Hepatocyte (in vitro differentiated cells): ENCODE data around the gene PTPN14. TPM values are rescaled to one million over a fixed set of nuclear protein-coding genes. Genes with fewer than 3 reads are reported as not detected.

ENCODE experiments used
- DNase-seq: peaks from one replicate; pipeline ENCODE4 v3.0.0-alpha.2; 2016; ENCODE audit warnings: low spot score
- H2AFZ ChIP-seq: fragments of 200-600 bp; sonication (generic); 2 replicates; pipeline ENCODE4 v1.6.0; 2016; ENCODE audit warnings: antibody characterized with exemption, mild to moderate bottlenecking
- H3K27ac ChIP-seq: fragments of 200-600 bp; sonication (generic); 2 replicates; pipeline ENCODE4 v1.5.1; 2016; ENCODE audit warnings: mild to moderate bottlenecking
- H3K27me3 ChIP-seq: fragments of 200-600 bp; sonication (generic); 2 replicates; pipeline ENCODE4 v1.6.1; 2016
- H3K36me3 ChIP-seq: fragments of 200-600 bp; sonication (generic); replicated peaks from 2 replicates; pipeline ENCODE4 v1.5.1; 2016; ENCODE audit warnings: low read depth; ENCODE audit not compliant: insufficient read depth
- H3K4me1 ChIP-seq: fragments of 200-600 bp; sonication (generic); 2 replicates; pipeline ENCODE4 v1.5.1; 2016; ENCODE audit warnings: mild to moderate bottlenecking, moderate library complexity; ENCODE audit not compliant: insufficient read depth
- H3K4me2 ChIP-seq: fragments of 200-600 bp; sonication (generic); 2 replicates; pipeline ENCODE4 v1.6.0; 2016
- H3K4me3 ChIP-seq: fragments of 200-600 bp; sonication (generic); 2 replicates; pipeline ENCODE4 v1.5.1; 2016; ENCODE audit warnings: mild to moderate bottlenecking
- H3K79me2 ChIP-seq: fragments of 200-600 bp; sonication (generic); 2 replicates; pipeline ENCODE4 v1.6.0; 2017; ENCODE audit warnings: mild to moderate bottlenecking
- H3K9me2 ChIP-seq: fragments of 200-600 bp; sonication (generic); replicated peaks from 2 replicates; pipeline ENCODE4 v1.6.0; 2017; ENCODE audit warnings: mild to moderate bottlenecking; ENCODE audit not compliant: insufficient read depth
- H3K9me3 ChIP-seq: fragments of 200-600 bp; sonication (generic); 2 replicates; pipeline ENCODE4 v1.5.1; 2016; ENCODE audit warnings: low read depth, mild to moderate bottlenecking
- H4K20me1 ChIP-seq: fragments of 200-600 bp; sonication (generic); 2 replicates; pipeline ENCODE4 v1.6.0; 2016; ENCODE audit warnings: mild to moderate bottlenecking; ENCODE audit not compliant: insufficient read depth, poor library complexity, severe bottlenecking
- CTCF ChIP-seq: fragments of 200-600 bp; sonication (generic); IDR thresholded peaks from 2 replicates; pipeline ENCODE4 v1.5.1; 2016; ENCODE audit warnings: antibody characterized with exemption, mild to moderate bottlenecking; ENCODE audit not compliant: poor library complexity
- EZH2 ChIP-seq: fragments of 200-600 bp; sonication (generic); IDR thresholded peaks from 2 replicates; pipeline ENCODE4 v1.6.1; 2016; ENCODE audit warnings: antibody characterized with exemption, mild to moderate bottlenecking, borderline replicate concordance
- EZH2phosphoT487 ChIP-seq: fragments of 200-600 bp; sonication (generic); IDR thresholded peaks from one replicate; pipeline ENCODE4 v1.6.1; 2018; ENCODE audit warnings: antibody characterized with exemption, mild to moderate bottlenecking, low read depth, moderate library complexity; ENCODE audit not compliant: unreplicated experiment, severe bottlenecking
- WGBS: methylation state at CpG from one replicate; pipeline ENCODE4 v1.1.6; 2016; ENCODE audit warnings: low lambda C conversion rate; ENCODE audit errors: missing lambda C conversion rate; 5-methylcytosine and 5-hydroxymethylcytosine counted together
- polyA plus RNA-seq: library from polyadenylated mRNA; unstranded; fragments of >200 nt; fragmentation: Nextera tagmentation; extraction: Ambion mirVana; gene quantifications from 2 replicates; pipeline ENCODE4 v1.2.1, GENCODE V29; 2016
- total RNA-seq: library from RNA; depleted of rRNA; stranded (reverse); fragments of >200 nt; gene quantifications from 2 replicates; pipeline ENCODE4 v1.2.3, GENCODE V29; 2014

The PTPN14 gene
- total and polyA plus RNA-seq, 2 experiments from 2014 or later: 9.5 to 21.7 TPM

- Histone ChIP-seq H3K9me2 (no peaks in the 10 kb centered on the region), H3K36me3 (no peaks in the 10 kb centered on the region), H3K4me3 (no peak overlapping the region), H3K27ac (no peak overlapping the region), H2AFZ (no peak overlapping the region), H3K4me1 (no peaks in the 10 kb centered on the region), H3K9me3 (no peaks in the 10 kb centered on the region), H4K20me1 (no peaks in the 10 kb centered on the region), H3K79me2 (no peaks in the 10 kb centered on the region), H3K27me3 (no peaks in the 10 kb centered on the region), H3K4me2 (no peak overlapping the region)
- no peak for TF ChIP-seq CTCF
- TF ChIP-seq EZH2: no peak
- no peak for TF ChIP-seq EZH2phosphoT487
- DNase-seq: no peak
- WGBS: 87% methylated on average over 2 of the region's 2 CpGs
Observed at GRCh38 chr1:214351551-214352277, 199.7 kb downstream of the PTPN14 start.

- 84% methylated on average over 2 of the region's 2 CpGs for WGBS
- Histone ChIP-seq H3K4me3 (no peak overlapping the region), H3K79me2 (no peaks in the 10 kb centered on the region), H3K36me3 (no peaks in the 10 kb centered on the region), H3K27ac (no peak overlapping the region), H3K4me1 (no peaks in the 10 kb centered on the region), H2AFZ (no peak overlapping the region), H3K9me3 (no peaks in the 10 kb centered on the region), H3K27me3 (no peaks in the 10 kb centered on the region), H3K4me2 (no peak overlapping the region), H4K20me1 (no peaks in the 10 kb centered on the region), H3K9me2 (no peaks in the 10 kb centered on the region)
- TF ChIP-seq CTCF: no peak
- TF ChIP-seq EZH2phosphoT487: no peak
- no peak for TF ChIP-seq EZH2
- DNase-seq: no peak
Observed at GRCh38 chr1:214349781-214350180, 201.6 kb downstream of the PTPN14 start.

- no peaks in the 10 kb centered on the region for H3K9me2 ChIP-seq
- no peak overlapping the region for H3K27ac ChIP-seq
- no peak overlapping the region for H3K4me3 ChIP-seq
- no peaks in the 10 kb centered on the region for H4K20me1 ChIP-seq
- H3K4me1 ChIP-seq: no peaks in the 10 kb centered on the region
- 88% methylated on average over 5 of the region's 5 CpGs for WGBS
- DNase-seq: no peak
- no peak overlapping the region for H2AFZ ChIP-seq
- H3K9me3 ChIP-seq: no peaks in the 10 kb centered on the region
- no peaks in the 10 kb centered on the region for H3K36me3 ChIP-seq
- H3K27me3 ChIP-seq: no peaks in the 10 kb centered on the region
- no peak for TF ChIP-seq EZH2phosphoT487
- no peak for TF ChIP-seq EZH2
- no peak overlapping the region for H3K4me2 ChIP-seq
- H3K79me2 ChIP-seq: no peaks in the 10 kb centered on the region
Observed at GRCh38 chr1:214349008-214349407, 202.4 kb downstream of the PTPN14 start.

- H3K9me2 ChIP-seq: no peaks in the 10 kb centered on the region
- DNase-seq: no peak
- no peak overlapping the region for H3K4me2 ChIP-seq
- no peaks in the 10 kb centered on the region for H3K79me2 ChIP-seq
- no peak overlapping the region for H3K27ac ChIP-seq
- no peaks in the 10 kb centered on the region for H3K27me3 ChIP-seq
- H3K9me3 ChIP-seq: no peaks in the 10 kb centered on the region
- TF ChIP-seq EZH2phosphoT487 (no peak), CTCF (no peak), EZH2 (no peak)
- no peak overlapping the region for H3K4me3 ChIP-seq
- H4K20me1 ChIP-seq: no peaks in the 10 kb centered on the region
- no peaks in the 10 kb centered on the region for H3K36me3 ChIP-seq
- no peaks in the 10 kb centered on the region for H3K4me1 ChIP-seq
- H2AFZ ChIP-seq: no peak overlapping the region
Observed at GRCh38 chr1:214344897-214345296, 206.5 kb downstream of the PTPN14 start.
